GM18520 (cell line): ENCODE results near the gene WSCD1.

ENCODE experiments used
- ATAC-seq: cut with Tn5 transposase; IDR thresholded peaks from one replicate; pipeline ENCODE4 v1.9.1; 2021; ENCODE audit not compliant: unreplicated experiment

The WSCD1 gene

DNA sequence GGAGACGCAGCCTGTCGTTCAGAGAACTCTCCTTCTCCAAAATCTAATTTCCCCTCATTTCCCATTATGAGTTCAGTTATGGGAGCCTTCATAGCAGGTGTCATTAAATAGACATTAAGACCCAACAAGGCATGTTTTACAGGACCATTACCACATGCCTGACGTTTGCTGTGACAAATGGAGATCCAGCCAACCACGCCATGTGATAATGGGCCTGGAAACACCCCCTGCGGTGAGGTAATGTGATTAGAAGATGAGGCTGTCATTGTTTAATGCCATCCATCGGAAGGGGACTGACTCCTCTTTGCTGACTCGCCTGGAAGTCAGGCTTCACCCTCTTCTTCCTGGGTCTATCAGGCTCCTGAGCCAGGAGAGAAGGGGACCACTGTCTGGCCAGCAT, 76.9 kb downstream of the WSCD1 start:
- no peak for ATAC-seq

DNA sequence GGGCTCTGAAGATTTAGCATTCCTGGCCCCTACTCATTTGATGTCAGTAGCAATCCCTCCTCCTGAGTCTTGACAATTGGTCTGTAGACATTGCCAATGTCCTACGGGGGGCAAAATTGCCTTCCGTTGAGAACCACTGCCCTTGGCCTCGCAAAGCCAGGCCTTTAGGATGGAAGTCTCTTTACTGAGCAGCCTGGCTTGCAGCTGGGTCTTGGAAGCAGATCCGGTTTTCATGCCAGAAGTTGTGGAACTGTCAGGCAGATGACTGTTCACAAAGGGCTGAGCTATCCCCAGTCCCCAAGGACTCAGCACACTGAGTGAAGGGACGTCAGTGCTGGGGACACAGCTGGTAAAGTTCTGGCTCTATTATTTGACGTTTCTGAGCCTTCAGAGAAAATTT, 83.2 kb downstream of the WSCD1 start:
- ATAC-seq: no peak

DNA sequence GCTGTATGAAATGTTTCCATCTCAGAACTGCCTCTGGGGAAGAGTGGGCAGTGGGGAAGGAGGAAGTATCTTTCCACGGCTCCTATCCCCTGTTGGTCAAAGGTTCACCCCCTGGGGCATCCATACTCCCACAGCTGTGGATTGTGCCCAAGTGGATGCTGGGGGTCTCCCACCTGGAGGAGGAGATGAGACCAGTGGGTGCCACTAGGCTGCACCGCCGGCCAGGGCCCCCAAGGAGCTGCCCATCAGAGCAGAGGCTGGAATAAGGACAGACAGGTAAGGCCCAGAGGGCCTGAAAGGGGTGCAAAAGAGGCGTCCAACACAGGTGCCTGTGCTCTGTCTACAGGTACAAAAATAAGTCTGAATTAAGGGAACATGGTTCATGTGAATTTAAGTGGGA, 87.5 kb downstream of the WSCD1 start:
- no peak for ATAC-seq

DNA sequence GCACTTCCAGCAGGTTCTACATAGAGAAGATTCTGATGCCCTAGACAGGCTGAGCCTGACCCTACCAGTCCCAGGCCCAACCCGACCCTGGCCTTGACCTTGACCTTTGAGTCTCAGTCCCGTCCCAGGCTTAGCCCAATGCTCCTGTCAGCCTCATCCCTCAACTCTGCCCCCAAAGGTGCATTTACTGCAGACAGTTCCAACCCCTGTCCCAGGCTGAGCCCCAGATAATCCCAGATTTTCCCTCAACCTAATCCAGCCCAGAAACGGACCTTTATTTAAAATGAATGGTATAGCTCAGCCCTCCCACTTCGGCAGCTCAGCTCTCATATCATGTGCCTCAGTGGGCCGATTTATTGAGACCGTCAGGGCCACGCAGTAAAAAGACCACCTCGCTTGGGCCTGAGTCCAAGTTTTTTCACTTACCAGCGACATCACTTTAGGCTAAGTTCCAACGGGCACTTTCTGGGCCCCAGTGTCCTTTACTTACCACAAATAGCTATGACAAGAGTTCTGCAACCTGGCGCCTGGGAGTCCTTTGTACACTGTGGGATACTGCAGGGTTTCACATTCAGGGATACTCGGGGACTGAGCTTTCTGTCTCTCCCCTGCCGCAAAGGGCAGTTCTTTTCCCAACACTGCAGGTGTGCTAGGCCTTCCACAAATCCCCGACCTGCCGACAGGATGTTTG, 89.5 kb downstream of the WSCD1 start:
- ATAC-seq: no peak

DNA sequence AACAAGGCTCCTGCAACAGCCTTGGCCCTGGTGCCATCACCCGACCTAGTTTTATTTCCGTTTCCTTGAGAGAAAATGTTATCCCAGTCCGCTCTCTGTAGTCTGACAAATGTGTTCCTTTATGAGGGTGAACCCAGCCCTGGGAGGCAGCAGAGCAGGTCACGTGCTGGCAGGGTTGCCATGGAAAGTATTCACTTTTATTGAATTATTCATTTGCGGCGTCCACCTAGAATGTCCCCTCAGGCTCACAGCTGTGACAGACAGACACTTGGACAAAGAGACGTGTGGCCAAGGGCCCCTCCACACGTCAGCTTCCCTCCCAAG, 90.0 kb downstream of the WSCD1 start:
- no peak for ATAC-seq

DNA sequence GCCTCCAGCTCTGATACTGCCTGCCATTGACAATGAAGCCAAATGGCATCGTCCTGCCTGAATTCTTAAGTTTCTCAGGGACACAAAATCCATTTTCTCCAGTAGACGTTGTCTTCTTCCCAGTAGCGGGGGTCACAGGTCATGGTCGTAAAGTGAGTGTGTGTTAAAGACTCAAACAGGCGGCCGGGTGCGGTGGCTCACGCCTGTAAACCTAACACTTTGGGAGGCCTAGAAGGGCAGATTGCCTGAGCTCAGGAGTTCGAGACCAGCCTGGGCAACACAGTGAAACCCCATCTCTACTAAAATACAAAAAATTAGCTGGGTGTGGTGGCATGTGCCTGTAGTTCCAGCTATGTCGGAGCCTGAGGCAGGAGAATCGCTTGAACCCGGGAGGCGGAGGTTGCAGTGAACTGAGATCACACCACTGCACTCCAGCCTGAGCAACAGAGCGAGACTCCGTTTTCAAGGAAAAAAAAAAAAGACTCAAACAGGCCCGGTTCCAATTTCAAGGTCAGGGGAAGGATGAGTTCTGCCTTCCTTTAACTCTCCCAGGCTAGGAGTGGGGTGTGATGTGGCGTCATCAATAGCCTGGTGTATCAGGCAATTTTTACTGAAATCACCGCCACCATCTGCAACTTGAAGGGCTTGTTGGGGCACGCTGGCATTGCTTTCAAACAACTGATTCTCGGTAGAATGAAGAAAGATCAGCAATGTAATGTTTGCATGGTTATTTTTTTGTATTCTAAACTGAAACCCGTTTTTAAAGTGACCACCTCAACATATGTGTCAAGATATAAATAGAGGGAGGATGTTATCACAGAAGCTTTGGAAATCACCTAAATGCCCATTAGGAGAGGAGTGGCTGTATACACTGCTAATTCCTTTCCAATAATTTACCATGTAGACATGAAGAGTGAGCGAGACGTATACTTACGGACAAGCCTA, 91.0 kb downstream of the WSCD1 start:
- no peak for ATAC-seq

DNA sequence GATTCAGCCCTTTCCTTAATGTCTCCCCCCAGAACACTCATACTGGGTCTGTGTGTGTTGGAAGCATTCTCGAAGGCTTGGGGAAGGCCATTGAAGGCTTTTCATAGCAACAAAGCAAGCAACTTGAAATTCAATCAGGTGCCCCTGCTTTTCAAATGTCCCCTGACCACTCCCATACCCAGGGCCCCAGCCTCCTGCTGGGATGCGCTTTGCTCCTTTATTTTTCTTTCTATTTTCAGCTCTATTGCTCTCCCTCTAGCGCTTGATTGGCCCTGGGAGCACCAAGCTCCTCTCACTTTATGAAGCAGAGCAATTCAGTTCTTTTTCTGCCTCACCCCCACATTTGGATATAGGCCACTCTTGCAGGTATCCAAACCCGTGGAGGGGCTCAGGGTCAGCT, 92.0 kb downstream of the WSCD1 start:
- no peak for ATAC-seq

DNA sequence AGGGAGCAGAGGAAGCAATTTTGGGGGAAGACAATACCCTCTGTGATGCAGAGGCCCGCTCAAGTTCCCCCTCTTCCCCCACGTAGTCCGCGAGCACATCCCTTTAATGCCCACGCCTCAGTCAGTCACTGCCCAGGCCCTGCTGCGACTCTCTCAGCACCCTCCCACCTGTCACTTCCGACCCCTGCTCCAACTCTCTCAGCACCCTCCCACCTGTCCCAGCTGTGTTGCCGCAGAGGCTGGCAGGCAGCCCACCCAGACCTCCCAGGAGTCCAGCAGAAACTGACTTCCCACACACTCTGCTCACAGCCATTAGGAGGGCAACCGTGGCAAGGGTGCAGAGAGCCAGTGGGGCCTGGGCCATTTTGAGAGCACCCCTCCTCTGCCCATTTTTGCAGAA, 92.7 kb downstream of the WSCD1 start:
- ATAC-seq: no peak

DNA sequence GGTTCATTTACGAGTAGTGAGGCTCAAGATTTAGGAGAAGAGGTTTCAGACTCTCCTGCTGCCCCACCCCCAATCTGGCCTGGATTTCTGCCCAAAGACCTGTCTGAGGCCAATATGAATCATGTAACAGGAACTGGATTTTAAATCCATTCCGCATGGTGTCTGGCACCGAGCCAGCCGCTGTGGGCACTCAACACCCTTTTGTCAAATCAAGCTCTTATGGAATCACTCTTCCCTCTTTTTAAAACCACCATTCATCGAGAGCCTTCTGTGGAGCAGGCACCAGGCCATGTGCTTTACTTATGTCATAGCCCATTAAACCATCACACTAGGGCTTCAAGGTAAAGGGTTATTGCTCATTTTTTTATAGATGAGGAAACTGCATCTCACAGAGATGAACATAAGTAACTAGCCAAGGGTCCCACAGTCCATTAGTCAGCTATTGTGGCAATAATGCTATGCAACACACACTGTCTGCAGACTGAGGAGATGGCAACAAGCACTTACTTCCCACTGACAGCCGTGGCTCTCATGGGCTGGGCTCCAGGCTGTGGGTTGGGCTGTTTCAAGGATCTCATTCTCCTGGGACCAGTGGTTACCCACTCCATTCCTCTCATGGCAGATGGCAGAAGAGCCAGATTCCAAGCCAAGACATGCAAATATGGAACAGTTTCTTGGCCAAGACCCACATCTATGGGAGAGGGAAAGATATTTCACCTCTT, 93.6 kb downstream of the WSCD1 start:
- ATAC-seq: no peak

DNA sequence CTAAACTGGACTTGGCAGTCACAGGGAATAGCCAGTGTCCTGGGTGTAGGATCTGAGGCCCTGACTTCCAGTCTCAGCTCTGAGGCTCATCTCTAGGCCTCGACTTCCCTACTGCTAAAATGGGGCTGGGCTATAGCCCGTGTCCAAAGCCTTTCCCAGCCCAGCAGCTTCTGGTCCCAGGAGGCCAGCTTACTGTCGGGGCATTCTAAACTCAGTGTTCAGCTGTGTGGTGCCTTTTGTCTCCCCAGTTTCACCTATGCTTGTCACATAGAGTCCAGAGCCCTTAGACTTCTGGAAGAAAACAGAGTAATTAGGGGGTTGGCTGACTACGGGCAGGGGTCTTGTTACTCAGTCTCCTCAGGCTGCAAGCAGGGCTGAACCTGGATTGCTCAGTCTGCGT, 94.8 kb downstream of the WSCD1 start:
- ATAC-seq: no peak

DNA sequence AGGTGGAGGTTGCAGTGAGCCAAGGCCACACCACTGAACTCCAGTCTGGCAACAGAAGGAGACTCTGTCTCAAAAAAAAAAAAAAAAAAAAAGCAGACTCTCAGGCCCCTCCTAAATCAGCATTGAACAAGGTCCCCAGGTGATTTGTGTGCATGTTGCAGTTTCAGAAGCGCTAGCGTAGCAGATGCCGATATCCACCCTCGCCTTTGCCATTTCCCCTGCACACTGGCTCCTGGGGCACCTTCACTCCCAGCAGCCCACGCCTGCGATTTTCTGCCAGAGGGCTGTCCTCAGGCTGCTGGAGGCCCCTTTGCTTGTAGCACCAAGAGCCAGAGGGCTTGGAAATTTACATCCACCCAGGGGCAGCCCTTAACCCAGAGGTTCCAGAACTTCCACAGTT, 95.6 kb downstream of the WSCD1 start:
- no peak for ATAC-seq

DNA sequence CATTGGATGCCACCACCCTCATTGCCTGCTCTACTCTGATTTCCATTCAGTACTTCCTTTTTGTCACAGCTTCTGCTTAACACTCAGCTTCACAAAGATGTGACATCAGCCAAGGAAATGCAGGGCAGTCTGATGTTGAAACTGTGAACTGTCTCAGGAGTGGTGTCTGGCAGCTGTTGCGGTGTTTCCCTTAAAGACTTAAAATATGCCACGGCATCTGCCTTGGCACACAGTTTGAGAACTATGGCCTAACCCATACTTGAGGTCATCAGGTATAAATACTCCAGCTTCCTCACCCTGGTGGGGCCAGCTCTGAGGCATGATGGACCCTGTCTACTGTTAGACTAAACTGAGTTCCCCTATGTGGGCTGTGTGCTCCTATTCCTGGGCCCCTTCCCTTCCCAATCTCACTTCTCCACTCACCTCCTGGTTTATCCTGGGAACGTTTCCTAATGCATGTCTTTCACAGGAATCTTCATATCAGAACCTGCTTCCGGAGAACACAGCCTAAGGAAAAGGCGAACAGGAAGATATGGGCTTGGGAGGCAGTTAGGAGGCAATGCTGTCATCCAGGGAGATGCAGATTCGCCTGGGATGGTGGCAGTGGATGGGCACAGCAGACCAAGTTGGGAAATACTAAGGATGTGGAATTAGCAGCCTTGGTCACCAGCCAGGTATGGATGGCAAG, 96.5 kb downstream of the WSCD1 start:
- no peak for ATAC-seq

DNA sequence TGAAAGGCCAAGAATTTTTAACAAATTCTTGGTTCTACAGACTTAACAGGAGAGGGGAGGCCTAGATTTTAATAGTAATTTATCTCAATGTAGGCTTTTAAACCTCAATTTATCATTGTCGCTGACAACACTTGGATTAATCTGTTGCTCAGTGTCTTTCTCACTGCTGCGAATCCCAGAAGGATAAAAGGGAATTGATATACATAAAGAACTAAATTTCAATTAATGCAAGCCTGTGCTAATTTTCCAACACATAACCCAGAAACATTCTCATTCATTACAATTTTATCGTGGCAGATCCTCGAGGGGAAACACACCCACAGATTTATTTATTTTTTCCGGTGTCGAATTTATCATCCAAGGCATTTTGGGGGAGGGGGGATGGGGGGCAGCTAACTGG, 98.1 kb downstream of the WSCD1 start:
- no peak for ATAC-seq

DNA sequence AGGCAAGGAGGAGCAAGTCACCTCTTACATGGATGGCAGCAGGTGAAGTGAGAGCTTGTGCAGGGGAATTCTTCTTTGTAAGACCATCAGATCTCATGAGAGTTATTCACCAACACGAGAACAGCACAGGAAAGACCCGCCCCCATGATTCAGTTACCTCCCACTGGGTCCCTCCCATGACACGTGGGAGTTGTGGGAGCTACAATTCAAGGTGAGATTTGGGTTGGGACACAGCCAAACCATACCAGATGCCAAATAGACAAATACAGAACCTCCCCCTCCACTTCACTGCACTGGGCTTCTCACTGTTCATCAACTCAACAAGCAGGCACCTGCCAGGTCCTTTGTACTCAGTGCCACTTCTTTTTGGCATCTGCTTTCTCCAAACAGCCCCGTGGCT, 100.2 kb downstream of the WSCD1 start:
- ATAC-seq: no peak

DNA sequence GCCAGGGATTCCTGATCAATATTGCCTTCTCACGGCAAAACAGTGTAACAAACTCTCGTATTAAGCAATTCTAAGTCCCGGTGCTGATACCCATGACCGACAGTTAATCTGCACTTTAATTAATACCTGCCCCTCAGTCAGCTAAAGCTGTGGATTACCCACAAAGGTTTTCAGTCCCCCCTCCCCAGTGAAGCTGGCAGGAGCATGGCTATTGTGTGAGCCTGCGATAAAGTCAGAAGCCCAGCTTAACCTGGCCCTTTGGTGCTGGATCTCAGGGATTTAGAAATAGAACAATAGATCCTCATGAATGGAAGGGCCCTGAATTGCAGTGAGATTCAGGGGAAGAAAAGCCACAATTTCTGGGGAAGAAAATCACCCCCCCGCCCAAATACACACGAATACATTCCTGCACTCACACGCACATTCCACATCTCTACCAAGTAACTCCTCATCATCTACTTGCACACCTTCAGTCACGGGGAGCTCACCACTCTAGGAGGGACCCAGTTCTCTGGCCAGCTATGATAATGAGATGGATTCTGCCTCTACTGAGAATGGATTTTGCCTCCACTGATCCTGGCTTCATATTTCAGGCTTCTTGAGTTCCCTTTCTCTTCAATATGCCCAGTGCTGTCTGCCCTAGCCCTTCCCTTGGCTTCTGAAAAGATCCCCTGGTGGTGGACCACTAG, 102.6 kb downstream of the WSCD1 start:
- ATAC-seq: no peak

DNA sequence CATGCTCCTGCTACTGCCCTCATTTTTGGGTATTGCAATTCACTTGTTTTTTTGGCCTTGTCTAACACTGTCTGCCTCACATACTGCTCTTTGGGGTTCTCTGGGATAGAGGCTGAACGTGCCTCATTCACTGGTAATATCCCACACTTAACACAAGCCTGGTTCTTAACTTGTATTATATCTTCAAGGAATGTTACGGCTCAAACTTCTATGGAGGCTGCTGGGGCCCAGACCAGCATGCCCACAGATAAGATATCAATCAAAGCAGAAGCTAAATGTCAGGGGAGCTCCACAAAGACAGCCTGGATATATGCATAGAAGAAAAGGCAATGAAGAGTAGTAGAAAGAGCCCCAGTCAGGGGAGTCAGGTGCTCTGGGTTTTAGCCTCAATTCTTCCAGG, 103.5 kb downstream of the WSCD1 start:
- no peak for ATAC-seq
